Fibroblast of mammary gland (primary cell): Measurements from ENCODE around the gene CSPG5.

Experiments
- DNase-seq: peaks from one replicate; pipeline ENCODE4 v3.0.0-alpha.2; 2010; ENCODE audit warnings: low read depth
- H3K4me3 ChIP-seq: 2 replicates; pipeline ENCODE4 v1.5.1; 2011; ENCODE audit warnings: low read depth, mild to moderate bottlenecking, low read length, moderate library complexity; ENCODE audit not compliant: control insufficient read depth
- TF ChIP-seq, protein P1 (sequence below): conservative IDR thresholded peaks from 2 replicates; pipeline ENCODE4 v1.5.1; 2011; ENCODE audit warnings: low read depth, low read length, inconsistent platforms; ENCODE audit not compliant: control insufficient read depth, insufficient read depth

CSPG5 gene

GRCh38 chr3:47536221-47536891 is 42.3 kb downstream of the CSPG5 start:
- no peak for DNase-seq
- H3K4me3 ChIP-seq = no peak overlapping the region
- TF ChIP-seq, protein P1, sequence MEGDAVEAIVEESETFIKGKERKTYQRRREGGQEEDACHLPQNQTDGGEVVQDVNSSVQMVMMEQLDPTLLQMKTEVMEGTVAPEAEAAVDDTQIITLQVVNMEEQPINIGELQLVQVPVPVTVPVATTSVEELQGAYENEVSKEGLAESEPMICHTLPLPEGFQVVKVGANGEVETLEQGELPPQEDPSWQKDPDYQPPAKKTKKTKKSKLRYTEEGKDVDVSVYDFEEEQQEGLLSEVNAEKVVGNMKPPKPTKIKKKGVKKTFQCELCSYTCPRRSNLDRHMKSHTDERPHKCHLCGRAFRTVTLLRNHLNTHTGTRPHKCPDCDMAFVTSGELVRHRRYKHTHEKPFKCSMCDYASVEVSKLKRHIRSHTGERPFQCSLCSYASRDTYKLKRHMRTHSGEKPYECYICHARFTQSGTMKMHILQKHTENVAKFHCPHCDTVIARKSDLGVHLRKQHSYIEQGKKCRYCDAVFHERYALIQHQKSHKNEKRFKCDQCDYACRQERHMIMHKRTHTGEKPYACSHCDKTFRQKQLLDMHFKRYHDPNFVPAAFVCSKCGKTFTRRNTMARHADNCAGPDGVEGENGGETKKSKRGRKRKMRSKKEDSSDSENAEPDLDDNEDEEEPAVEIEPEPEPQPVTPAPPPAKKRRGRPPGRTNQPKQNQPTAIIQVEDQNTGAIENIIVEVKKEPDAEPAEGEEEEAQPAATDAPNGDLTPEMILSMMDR = no peak

DNA sequence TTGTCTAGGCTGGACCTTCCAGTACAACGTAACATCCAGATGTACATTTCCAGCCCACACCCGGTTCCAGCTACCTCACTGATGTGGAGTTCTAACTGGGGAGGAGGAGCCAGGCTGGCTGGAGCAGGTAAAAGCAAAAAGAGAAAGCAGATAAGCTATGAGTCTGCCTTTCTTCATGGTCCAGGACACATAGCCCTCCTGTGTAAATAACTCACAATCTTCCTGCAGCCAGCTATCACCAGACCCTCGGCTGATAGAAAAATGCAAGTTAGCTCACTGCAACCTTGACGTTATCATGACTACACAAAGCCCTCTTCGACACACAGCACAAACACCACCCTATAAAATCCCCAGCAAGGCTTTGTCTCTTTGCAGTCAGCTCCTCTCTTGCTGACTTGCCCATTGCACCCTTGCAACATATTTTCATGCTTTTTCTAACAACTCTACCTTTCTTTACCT is 44.6 kb downstream of the CSPG5 start:
- TF ChIP-seq, protein P1 = no peak
- H3K4me3 ChIP-seq = no peak overlapping the region
- no peak for DNase-seq

DNA sequence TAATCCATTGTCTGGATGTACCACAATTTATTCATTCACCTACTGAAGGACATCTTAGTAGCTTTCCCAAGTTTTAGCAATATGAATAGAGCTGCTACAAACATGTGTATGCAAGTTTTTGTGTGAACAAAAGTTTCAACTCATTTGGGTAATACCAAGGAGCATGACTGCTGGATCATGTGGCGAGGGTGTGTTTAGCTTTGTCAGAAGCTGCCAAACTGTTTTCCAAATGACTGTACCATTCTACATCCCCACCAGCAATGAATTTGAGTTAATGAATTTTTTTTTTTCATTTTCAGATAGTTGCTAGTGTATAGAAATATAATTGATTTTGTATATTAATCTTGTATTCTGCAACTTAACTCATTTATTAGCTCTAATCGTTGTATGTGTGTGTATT is 45.2 kb downstream of the CSPG5 start:
- DNase-seq = no peak
- no peak overlapping the region for H3K4me3 ChIP-seq
- TF ChIP-seq, protein P1 = no peak

GRCh38 chr3:47527952-47528725 is 50.5 kb downstream of the CSPG5 start:
- no peak for DNase-seq
- H3K4me3 ChIP-seq = no peak overlapping the region
- TF ChIP-seq, protein P1 = no peak

GRCh38 chr3:47525617-47526016 is 53.0 kb downstream of the CSPG5 start:
- no peak for DNase-seq
- TF ChIP-seq, protein P1 = no peak
- no peak overlapping the region for H3K4me3 ChIP-seq

GRCh38 chr3:47523310-47524073 is 55.2 kb downstream of the CSPG5 start:
- TF ChIP-seq, protein P1 = no peak
- DNase-seq = no peak
- H3K4me3 ChIP-seq = no peak overlapping the region
